Stomach (tissue), 9 donors: ENCODE measurements around the gene PCDHGA7. TPM values are rescaled to one million over a fixed set of nuclear protein-coding genes. Genes with fewer than 3 reads are reported as not detected.

ENCODE experiments used
- DNase-seq, 2 donors: peaks; one replicate each; pipeline versions ENCODE4 v3.0.0 to v3.0.0-alpha.2; 2013 to 2019
- H3K27ac ChIP-seq, 5 donors: fragments of 200-600 bp in 4 of 5; sonication (generic) in 4 of 5; one replicate each; pipeline ENCODE4 v1.5.1; 2013 to 2019; ENCODE audit warnings: mild to moderate bottlenecking in 1 of 5, moderate library complexity in 1 of 5
- H3K27me3 ChIP-seq, 3 donors: fragments of 200-600 bp; sonication (generic); one replicate each; pipeline ENCODE4 v1.5.1; 2017 to 2019; ENCODE audit warnings: mixed run types in 1 of 3
- H3K36me3 ChIP-seq, 4 donors: fragments of 200-600 bp; sonication (generic); 1 replicate in 3 of 4; 2 replicates in 1 of 4; pipeline ENCODE4 v1.5.1; 2016 to 2019
- H3K4me1 ChIP-seq, 4 donors: fragments of 200-600 bp; sonication (generic); one replicate each; pipeline ENCODE4 v1.5.1; 2016 to 2019
- H3K4me3 ChIP-seq, 4 donors: fragments of 200-600 bp; sonication (generic) in 3 of 4; one replicate each; pipeline ENCODE4 v1.5.1; 2016 to 2019; ENCODE audit warnings: mild to moderate bottlenecking in 1 of 4
- H3K9me3 ChIP-seq, 4 donors: fragments of 200-600 bp; sonication (generic); one replicate each; pipeline ENCODE4 v1.5.1; 2016 to 2019
- EP300 ChIP-seq: sonication (generic); formaldehyde crosslinking; IDR thresholded peaks from one replicate; pipeline ENCODE4 v1.6.1; 2017; ENCODE audit warnings: antibody characterized with exemption
- POLR2A ChIP-seq, 4 donors: fragments of 450-650 bp; IDR thresholded peaks; one replicate each; pipeline ENCODE4 v1.6.1; 2016; ENCODE audit warnings: antibody characterized with exemption in 4 of 4, control low read depth in 2 of 4, mild to moderate bottlenecking in 1 of 4, moderate library complexity in 1 of 4
- POLR2AphosphoS5 ChIP-seq, 3 donors: sonication (generic); formaldehyde crosslinking; IDR thresholded peaks; one replicate each; pipeline ENCODE4 v1.6.1; 2016; ENCODE audit warnings: antibody characterized with exemption in 3 of 3
- WGBS, 5 donors: extraction: QIAGEN DNeasy Blood & Tissue Kit in 3 of 5; methylation state at CpG; one replicate each; pipeline versions ENCODE4 v1.1.5 to v1.1.7; 2013 to 2018; 5-methylcytosine and 5-hydroxymethylcytosine counted together
- intact Hi-C: fragments of 100-400 bp; cut with DNase I; formaldehyde crosslinking; loops from one replicate; pipeline ENCODE4 v1.15.1; 2023; ENCODE audit warnings: low total_unique reads
- polyA plus RNA-seq, 3 donors: library from polyadenylated mRNA; stranded (reverse); fragments of 200-250 nt; gene quantifications; one replicate each; pipeline ENCODE4 v1.2.3, GENCODE V29; 2013
- total RNA-seq, 5 donors: library from RNA; depleted of rRNA; stranded (reverse); fragments of >200 nt; gene quantifications; one replicate each; pipeline versions ENCODE4 v1.1.0 to v1.2.3, GENCODE V29; 2014 to 2016
- TF ChIP-seq, protein P1 (sequence below), 7 experiments: fragments of 450-650 bp in 4 of 7; fragments of 200-600 bp in 3 of 7; sonication (generic) in 3 of 7; IDR thresholded peaks; one replicate each; pipeline ENCODE4 v1.5.1; 2016 to 2019; ENCODE audit warnings: antibody characterized with exemption in 7 of 7, control low read depth in 2 of 7, mild to moderate bottlenecking in 1 of 7
- donor health status: healthy with polysubstance abuse.
- donor health status: Bipolar disorder and iron deficiency.
- donor health status: healthy.

The PCDHGA7 gene
- total and polyA plus RNA-seq, 8 donors, result 0.06 to 29.0 (median 1.0) TPM; not detected in 2

DNA sequence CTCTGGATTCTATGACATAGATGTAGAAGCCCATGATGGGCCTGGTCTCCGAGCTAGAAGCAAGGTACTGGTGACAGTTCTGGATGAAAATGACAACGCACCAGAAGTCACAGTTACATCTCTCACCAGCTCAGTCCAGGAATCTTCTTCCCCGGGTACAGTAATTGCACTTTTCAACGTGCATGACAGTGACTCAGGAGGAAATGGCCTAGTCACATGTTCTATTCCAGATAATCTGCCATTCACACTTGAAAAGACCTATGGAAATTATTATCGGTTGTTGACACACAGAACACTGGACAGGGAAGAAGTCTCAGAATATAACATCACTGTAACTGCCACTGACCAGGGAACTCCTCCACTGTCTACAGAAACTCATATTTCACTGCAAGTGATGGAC is 26.4 kb upstream of the PCDHGA7 start:
- Histone ChIP-seq H3K4me1 (no peaks in the 10 kb centered on the region), H3K27me3 (peaks cover under 1 to 63% (median 12%) of the 10 kb centered on the region in 3 donors), H3K36me3 (peaks cover 0 to 6% (median 0%) of the 10 kb centered on the region in 4 donors), H3K9me3 (peaks cover 36 to 97% (median 87%) of the 10 kb centered on the region in 4 donors), H3K27ac (no peak overlapping the region), H3K4me3 (no peak overlapping the region)
- TF ChIP-seq, protein P1, sequence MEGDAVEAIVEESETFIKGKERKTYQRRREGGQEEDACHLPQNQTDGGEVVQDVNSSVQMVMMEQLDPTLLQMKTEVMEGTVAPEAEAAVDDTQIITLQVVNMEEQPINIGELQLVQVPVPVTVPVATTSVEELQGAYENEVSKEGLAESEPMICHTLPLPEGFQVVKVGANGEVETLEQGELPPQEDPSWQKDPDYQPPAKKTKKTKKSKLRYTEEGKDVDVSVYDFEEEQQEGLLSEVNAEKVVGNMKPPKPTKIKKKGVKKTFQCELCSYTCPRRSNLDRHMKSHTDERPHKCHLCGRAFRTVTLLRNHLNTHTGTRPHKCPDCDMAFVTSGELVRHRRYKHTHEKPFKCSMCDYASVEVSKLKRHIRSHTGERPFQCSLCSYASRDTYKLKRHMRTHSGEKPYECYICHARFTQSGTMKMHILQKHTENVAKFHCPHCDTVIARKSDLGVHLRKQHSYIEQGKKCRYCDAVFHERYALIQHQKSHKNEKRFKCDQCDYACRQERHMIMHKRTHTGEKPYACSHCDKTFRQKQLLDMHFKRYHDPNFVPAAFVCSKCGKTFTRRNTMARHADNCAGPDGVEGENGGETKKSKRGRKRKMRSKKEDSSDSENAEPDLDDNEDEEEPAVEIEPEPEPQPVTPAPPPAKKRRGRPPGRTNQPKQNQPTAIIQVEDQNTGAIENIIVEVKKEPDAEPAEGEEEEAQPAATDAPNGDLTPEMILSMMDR (IDR thresholded peaks at IDR 0.05), result no peak
- TF ChIP-seq EP300 (no peak), POLR2A (IDR thresholded peaks at IDR 0.05) (no peak)
- 67 to 72% (median 69%) methylated on average over 5 of the region's 5 CpGs for WGBS, 5 donors
- no peak for DNase-seq
- intact Hi-C loops, result no loop called here

GRCh38 chr5:141356950-141357349 is 25.6 kb upstream of the PCDHGA7 start:
- WGBS, 5 donors, result 40 to 59% (median 50%) methylated on average over 17 to 19 of the region's 19 CpGs
- Histone ChIP-seq H3K27ac (no peak overlapping the region), H3K36me3 (peaks cover 0 to 11% (median 0%) of the 10 kb centered on the region in 4 donors), H3K9me3 (peaks cover 41 to 97% (median 88%) of the 10 kb centered on the region in 4 donors), H3K4me1 (no peaks in the 10 kb centered on the region), H3K27me3 (peaks cover 5 to 62% (median 12%) of the 10 kb centered on the region in 3 donors), H3K4me3 (no peak overlapping the region)
- intact Hi-C loops, result no loop called here
- TF ChIP-seq, protein P1 (IDR thresholded peaks at IDR 0.05), result no peak
- TF ChIP-seq POLR2AphosphoS5 (IDR thresholded peaks at IDR 0.05), result no peak
- TF ChIP-seq POLR2A (IDR thresholded peaks at IDR 0.05), result no peak
- TF ChIP-seq EP300, result no peak
- no peak for DNase-seq

DNA sequence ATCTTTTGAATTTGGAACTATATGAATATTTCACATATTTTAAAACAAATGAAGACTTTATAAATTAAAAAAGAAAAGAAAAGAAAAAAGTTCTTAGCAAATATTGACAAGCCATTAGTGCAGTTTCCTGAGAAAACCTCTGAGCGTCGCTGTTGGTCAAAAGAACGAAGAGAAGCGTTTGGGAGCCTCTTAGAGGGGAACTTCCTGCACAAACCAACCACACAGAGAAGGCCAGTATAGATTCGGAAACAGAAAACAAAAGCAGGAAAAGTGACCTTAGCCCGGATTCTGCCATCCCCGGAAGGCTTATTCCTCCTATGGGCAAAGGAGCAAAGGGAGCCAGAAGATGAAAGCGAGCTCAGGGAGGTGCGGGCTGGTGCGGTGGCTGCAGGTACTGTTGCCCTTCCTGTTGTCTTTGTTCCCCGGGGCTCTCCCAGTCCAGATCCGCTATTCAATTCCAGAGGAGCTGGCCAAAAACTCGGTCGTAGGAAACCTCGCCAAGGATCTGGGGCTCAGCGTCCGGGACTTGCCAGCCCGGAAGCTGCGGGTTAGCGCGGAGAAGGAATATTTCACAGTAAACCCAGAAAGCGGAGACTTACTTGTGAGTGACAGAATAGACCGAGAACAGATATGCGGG is 22.6 kb upstream of the PCDHGA7 start, which contains the start of gene PCDHGB2:
PCDHGB2 (plus strand) TSS at position 205 of the 637 bp plus-strand sequence; CDS start at position 347, 142 bp downstream.
- WGBS, 5 donors, result 16 to 21% (median 20%) methylated on average over 23 to 24 of the region's 24 CpGs
- Histone ChIP-seq H3K9me3 (peaks cover 62 to 97% (median 97%) of the 10 kb centered on the region in 4 donors), H3K27ac (no peak within 1 kb of the TSS), H3K4me1 (no peaks in the 10 kb centered on the region), H3K36me3 (peaks cover 0 to 11% (median 0%) of the 10 kb centered on the region in 4 donors), H3K27me3 (peaks cover 5 to 75% (median 27%) of the 10 kb centered on the region in 3 donors), H3K4me3 (peak within 1 kb of the TSS; percentile 11 to 31 (median 22))
- intact Hi-C loops, result no loop called here
- TF ChIP-seq POLR2A (IDR thresholded peaks at IDR 0.05) (no peak), EP300 (no peak), POLR2AphosphoS5 (IDR thresholded peaks at IDR 0.05) (no peak)
- TF ChIP-seq, protein P1 (IDR thresholded peaks at IDR 0.05), result no peak
- DNase-seq, result peak in 1 of 2 donors; percentile 29

DNA sequence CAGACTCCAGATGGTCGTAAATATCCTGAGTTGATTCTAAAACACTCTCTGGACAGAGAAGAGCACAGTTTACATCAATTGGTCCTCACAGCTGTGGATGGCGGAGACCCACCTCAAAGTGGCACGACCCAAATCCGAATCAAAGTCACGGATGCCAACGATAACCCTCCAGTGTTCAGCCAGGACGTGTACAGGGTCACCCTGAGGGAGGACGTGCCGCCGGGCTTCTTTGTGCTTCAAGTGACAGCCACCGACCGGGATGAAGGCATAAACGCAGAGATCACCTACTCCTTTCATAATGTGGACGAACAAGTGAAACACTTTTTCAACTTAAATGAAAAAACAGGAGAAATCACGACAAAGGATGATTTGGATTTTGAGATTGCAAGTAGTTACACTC is 21.9 kb upstream of the PCDHGA7 start:
- no peaks in the 10 kb centered on the region for H3K4me1 ChIP-seq
- H3K9me3 ChIP-seq, result peaks cover 62 to 97% (median 97%) of the 10 kb centered on the region in 4 donors
- H3K27me3 ChIP-seq, result peaks cover 5 to 77% (median 34%) of the 10 kb centered on the region in 3 donors
- peak overlapping the region in 1 of 4 donors; percentile 11 for H3K4me3 ChIP-seq
- H3K36me3 ChIP-seq, result peaks cover 0 to 11% (median 0%) of the 10 kb centered on the region in 4 donors
- DNase-seq, result no peak
- 33 to 56% (median 39%) methylated on average over 15 of the region's 15 CpGs for WGBS, 5 donors
- no peak overlapping the region for H3K27ac ChIP-seq
- intact Hi-C loops, result no loop called here
- TF ChIP-seq POLR2AphosphoS5 (IDR thresholded peaks at IDR 0.05), result no peak
- no peak for TF ChIP-seq EP300
- TF ChIP-seq, protein P1 (IDR thresholded peaks at IDR 0.05), result no peak
